Astrocyte (in vitro differentiated cells and primary cell): ENCODE data around the gene ADARB2. TPM values are rescaled to one million over a fixed set of nuclear protein-coding genes. Genes with fewer than 3 reads are reported as not detected.

Source experiments
- DNase-seq: peaks from one replicate; pipeline ENCODE4 v3.0.0-alpha.2; 2010; ENCODE audit warnings: low read depth
- FAIRE-seq: peaks from 2 replicates; lab custom pipeline; 2011; peaks lifted over from hg19 to GRCh38; lab: Jason Lieb, UNC
- H2AFZ ChIP-seq: 2 replicates; pipeline ENCODE4 v1.6.0; 2012; ENCODE audit warnings: low read depth, low read length, inconsistent platforms
- H3K27ac ChIP-seq: 2 replicates; pipeline ENCODE4 v1.5.1; 2011; ENCODE audit warnings: low read depth, low read length, inconsistent platforms
- H3K27me3 ChIP-seq: 2 replicates; pipeline ENCODE4 v1.6.0; 2011; ENCODE audit warnings: low read length, inconsistent platforms; ENCODE audit not compliant: insufficient read depth
- H3K36me3 ChIP-seq: 2 replicates; pipeline ENCODE4 v1.5.1; 2011; ENCODE audit warnings: low read length, inconsistent platforms; ENCODE audit not compliant: insufficient read depth
- H3K4me1 ChIP-seq: 2 replicates; pipeline ENCODE4 v1.5.1; 2011; ENCODE audit warnings: low read length, inconsistent platforms; ENCODE audit not compliant: insufficient read depth
- H3K4me2 ChIP-seq: 2 replicates; pipeline ENCODE4 v1.6.0; 2012; ENCODE audit warnings: low read length, inconsistent platforms
- H3K4me3 ChIP-seq: 2 replicates; pipeline ENCODE4 v1.5.1; 2011; ENCODE audit warnings: low read depth, mild to moderate bottlenecking, low read length, inconsistent platforms; ENCODE audit not compliant: insufficient read depth
- H3K79me2 ChIP-seq: 2 replicates; pipeline ENCODE4 v1.6.0; 2012; ENCODE audit warnings: mild to moderate bottlenecking, low read length, inconsistent platforms; ENCODE audit not compliant: insufficient read depth
- H3K9ac ChIP-seq: 2 replicates; pipeline ENCODE4 v1.6.0; 2012; ENCODE audit warnings: mild to moderate bottlenecking, low read length, inconsistent platforms
- H3K9me3 ChIP-seq: 2 replicates; pipeline ENCODE4 v1.5.1; 2012; ENCODE audit warnings: low read depth, mild to moderate bottlenecking, low read length, inconsistent platforms; ENCODE audit not compliant: insufficient read depth
- H4K20me1 ChIP-seq: 2 replicates; pipeline ENCODE4 v1.6.0; 2012; ENCODE audit warnings: low read length, inconsistent platforms; ENCODE audit not compliant: insufficient read depth
- H3K27ac Mint-ChIP-seq: one replicate; pipeline ENCODE4 v1.8.0; 2021; ENCODE audit warnings: mild to moderate bottlenecking, mixed read lengths; ENCODE audit not compliant: unreplicated experiment
- H3K27me3 Mint-ChIP-seq: one replicate; pipeline ENCODE4 v1.8.0; 2021; ENCODE audit warnings: low read depth, mixed read lengths; ENCODE audit not compliant: unreplicated experiment
- H3K36me3 Mint-ChIP-seq: one replicate; pipeline ENCODE4 v1.8.0; 2021; ENCODE audit warnings: low read depth, mixed read lengths; ENCODE audit not compliant: unreplicated experiment
- H3K4me1 Mint-ChIP-seq: one replicate; pipeline ENCODE4 v1.8.0; 2021; ENCODE audit warnings: low read depth, mixed read lengths; ENCODE audit not compliant: unreplicated experiment
- H3K4me3 Mint-ChIP-seq: one replicate; pipeline ENCODE4 v1.8.0; 2021; ENCODE audit warnings: mild to moderate bottlenecking, moderate library complexity, mixed read lengths; ENCODE audit not compliant: unreplicated experiment
- H3K9me3 Mint-ChIP-seq: one replicate; pipeline ENCODE4 v1.8.0; 2021; ENCODE audit warnings: mild to moderate bottlenecking, mixed read lengths; ENCODE audit not compliant: unreplicated experiment
- EZH2 ChIP-seq: IDR thresholded peaks from 2 replicates; pipeline ENCODE4 v1.6.1; 2012; ENCODE audit warnings: mild to moderate bottlenecking, low read length, inconsistent platforms; ENCODE audit not compliant: insufficient read depth
- total RNA-seq: library from RNA; stranded (reverse); gene quantifications from 2 replicates; pipeline ENCODE4 v1.2.1, GENCODE V29; 2021
- TF ChIP-seq, protein P1 (sequence below): IDR thresholded peaks from 2 replicates; pipeline ENCODE4 v1.5.1; 2011; ENCODE audit warnings: low read depth, mild to moderate bottlenecking, inconsistent platforms, low read length, moderate library complexity; ENCODE audit not compliant: insufficient read depth

Gene ADARB2
- total RNA-seq, 1 donor from 2014 or later: 0.18 TPM

DNA sequence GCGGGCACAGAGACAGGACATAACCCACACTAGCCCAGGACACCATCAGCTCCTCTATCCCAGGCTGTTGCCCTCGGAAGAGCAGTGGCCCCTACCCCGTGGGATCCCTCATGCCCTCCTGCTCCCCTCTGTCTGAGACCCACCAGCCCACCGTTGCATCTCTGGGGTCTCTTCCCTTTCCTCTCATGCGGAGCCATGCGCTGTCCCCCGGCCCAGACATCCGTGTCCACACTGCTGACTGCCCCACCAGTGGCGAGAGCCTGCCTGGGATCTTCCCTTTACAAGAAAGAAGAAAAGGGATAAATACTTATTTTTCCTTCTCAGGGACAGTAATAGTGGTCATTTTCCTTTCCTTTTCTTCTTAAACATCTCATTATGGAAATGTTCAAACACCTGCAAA is 565.7 kb downstream of the ADARB2 start:
- no peak for TF ChIP-seq EZH2
- TF ChIP-seq, protein P1, sequence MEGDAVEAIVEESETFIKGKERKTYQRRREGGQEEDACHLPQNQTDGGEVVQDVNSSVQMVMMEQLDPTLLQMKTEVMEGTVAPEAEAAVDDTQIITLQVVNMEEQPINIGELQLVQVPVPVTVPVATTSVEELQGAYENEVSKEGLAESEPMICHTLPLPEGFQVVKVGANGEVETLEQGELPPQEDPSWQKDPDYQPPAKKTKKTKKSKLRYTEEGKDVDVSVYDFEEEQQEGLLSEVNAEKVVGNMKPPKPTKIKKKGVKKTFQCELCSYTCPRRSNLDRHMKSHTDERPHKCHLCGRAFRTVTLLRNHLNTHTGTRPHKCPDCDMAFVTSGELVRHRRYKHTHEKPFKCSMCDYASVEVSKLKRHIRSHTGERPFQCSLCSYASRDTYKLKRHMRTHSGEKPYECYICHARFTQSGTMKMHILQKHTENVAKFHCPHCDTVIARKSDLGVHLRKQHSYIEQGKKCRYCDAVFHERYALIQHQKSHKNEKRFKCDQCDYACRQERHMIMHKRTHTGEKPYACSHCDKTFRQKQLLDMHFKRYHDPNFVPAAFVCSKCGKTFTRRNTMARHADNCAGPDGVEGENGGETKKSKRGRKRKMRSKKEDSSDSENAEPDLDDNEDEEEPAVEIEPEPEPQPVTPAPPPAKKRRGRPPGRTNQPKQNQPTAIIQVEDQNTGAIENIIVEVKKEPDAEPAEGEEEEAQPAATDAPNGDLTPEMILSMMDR: no peak
- no peaks in the 10 kb centered on the region for H4K20me1 ChIP-seq
- H3K36me3 ChIP-seq: no peaks in the 10 kb centered on the region
- no peak overlapping the region for H3K4me3 ChIP-seq
- Mint-ChIP-seq H3K36me3 (no peaks in the 10 kb centered on the region), H3K9me3 (no peaks in the 10 kb centered on the region), H3K27ac (no peak overlapping the region), H3K4me3 (no peak overlapping the region), H3K27me3 (peaks cover 69% of the 10 kb centered on the region), H3K4me1 (no peaks in the 10 kb centered on the region)
- no peak overlapping the region for H3K27ac ChIP-seq
- H2AFZ ChIP-seq: no peak overlapping the region
- H3K9ac ChIP-seq: no peak overlapping the region
- no peaks in the 10 kb centered on the region for H3K4me1 ChIP-seq
- no peak overlapping the region for H3K4me2 ChIP-seq
- no peaks in the 10 kb centered on the region for H3K79me2 ChIP-seq
- FAIRE-seq (no peak), DNase-seq (no peak)
- peaks cover 9% of the 10 kb centered on the region for H3K9me3 ChIP-seq
- no peaks in the 10 kb centered on the region for H3K27me3 ChIP-seq

DNA sequence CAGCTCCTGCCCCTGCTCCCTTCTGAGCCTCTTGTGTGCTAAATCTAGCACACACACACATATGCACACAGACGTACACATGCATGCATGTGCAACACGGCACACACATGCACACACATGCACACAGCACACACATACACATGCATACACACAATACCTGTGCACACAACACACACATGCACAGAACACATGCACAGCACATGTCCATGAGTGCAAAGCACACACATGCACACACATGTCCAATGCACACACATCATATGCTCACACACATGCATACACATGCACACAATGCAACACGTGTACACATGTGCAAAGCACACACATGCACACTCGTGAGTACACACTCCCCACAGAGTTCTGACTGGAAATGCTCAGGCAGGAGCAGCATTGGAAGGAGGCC is 566.1 kb downstream of the ADARB2 start:
- Histone ChIP-seq H3K4me2 (no peak overlapping the region), H3K4me1 (no peaks in the 10 kb centered on the region), H3K9ac (no peak overlapping the region), H3K9me3 (peaks cover 9% of the 10 kb centered on the region), H3K79me2 (no peaks in the 10 kb centered on the region), H3K4me3 (no peak overlapping the region), H2AFZ (no peak overlapping the region), H3K36me3 (no peaks in the 10 kb centered on the region), H3K27ac (no peak overlapping the region), H3K27me3 (no peaks in the 10 kb centered on the region), H4K20me1 (no peaks in the 10 kb centered on the region)
- H3K27me3 Mint-ChIP-seq: peaks cover 68% of the 10 kb centered on the region
- H3K4me3 Mint-ChIP-seq: no peak overlapping the region
- no peak for FAIRE-seq
- no peaks in the 10 kb centered on the region for H3K36me3 Mint-ChIP-seq
- no peak for DNase-seq
- no peak overlapping the region for H3K27ac Mint-ChIP-seq
- no peak for TF ChIP-seq EZH2
- TF ChIP-seq, protein P1: no peak
- H3K4me1 Mint-ChIP-seq: no peaks in the 10 kb centered on the region
- no peaks in the 10 kb centered on the region for H3K9me3 Mint-ChIP-seq

DNA sequence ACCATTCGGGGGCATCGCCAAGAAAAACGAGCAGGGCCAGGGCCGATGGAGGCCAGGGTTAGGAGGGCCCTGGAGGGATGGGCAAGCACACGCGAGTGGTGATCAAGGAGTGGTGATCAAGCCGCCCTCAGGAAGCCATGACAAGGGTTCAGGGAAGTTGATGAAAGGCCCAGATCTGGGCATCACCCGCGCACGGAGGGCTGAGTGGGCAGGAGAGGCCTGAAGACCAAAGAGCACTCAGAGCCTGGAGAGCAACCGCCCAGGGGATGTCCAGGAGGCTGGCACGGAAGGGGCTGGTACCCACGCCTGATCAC is 566.5 kb downstream of the ADARB2 start:
- no peak overlapping the region for H2AFZ ChIP-seq
- FAIRE-seq: no peak

More for the DNA sequence above, 566.5 kb downstream of the ADARB2 start:
- DNase-seq: no peak
- Mint-ChIP-seq H3K27me3 (peaks cover 71% of the 10 kb centered on the region), H3K4me3 (no peak overlapping the region), H3K27ac (no peak overlapping the region), H3K9me3 (no peaks in the 10 kb centered on the region), H3K4me1 (no peaks in the 10 kb centered on the region), H3K36me3 (no peaks in the 10 kb centered on the region)
- Histone ChIP-seq H3K36me3 (no peaks in the 10 kb centered on the region), H3K4me3 (no peak overlapping the region), H3K27me3 (no peaks in the 10 kb centered on the region), H3K4me2 (no peak overlapping the region), H3K4me1 (no peaks in the 10 kb centered on the region), H3K9ac (no peak overlapping the region), H3K9me3 (peaks cover 9% of the 10 kb centered on the region), H3K27ac (no peak overlapping the region), H4K20me1 (no peaks in the 10 kb centered on the region), H3K79me2 (no peaks in the 10 kb centered on the region)
- TF ChIP-seq EZH2: no peak
- TF ChIP-seq, protein P1: no peak
